Nephron (organoid): ENCODE measurements around the gene RAB7B.
A peak's percentile ranks its signal among the peaks of the same experiment; 100 is the strongest.

Source experiments
- H3K27ac Mint-ChIP-seq, 3 experiments: 2 replicates each; pipeline ENCODE4 v1.8.0; 2020; ENCODE audit warnings: mixed read lengths in 3 of 3, mild to moderate bottlenecking in 2 of 3, moderate library complexity in 1 of 3
- H3K27me3 Mint-ChIP-seq: 2 replicates; pipeline ENCODE4 v1.8.0; 2021; ENCODE audit warnings: low read depth, mild to moderate bottlenecking, moderate library complexity, mixed read lengths
- H3K36me3 Mint-ChIP-seq: 2 replicates; pipeline ENCODE4 v1.8.0; 2020; ENCODE audit warnings: low read depth, mixed read lengths
- H3K4me1 Mint-ChIP-seq: 2 replicates; pipeline ENCODE4 v1.8.0; 2020; ENCODE audit warnings: mixed read lengths
- H3K4me3 Mint-ChIP-seq, 3 experiments: 2 replicates each; pipeline ENCODE4 v1.8.0; 2020; ENCODE audit warnings: mild to moderate bottlenecking in 3 of 3, mixed read lengths in 3 of 3, moderate library complexity in 2 of 3
- H3K9me3 Mint-ChIP-seq: 2 replicates; pipeline ENCODE4 v1.8.0; 2020; ENCODE audit warnings: mixed read lengths
- TF ChIP-seq, protein P1 (sequence below), 3 experiments: fragments of 200-600 bp; sonication (generic); IDR thresholded peaks; one replicate each; pipeline ENCODE4 v1.5.0; 2021; ENCODE audit warnings: antibody characterized with exemption in 3 of 3; ENCODE audit not compliant: unreplicated experiment in 3 of 3

RAB7B gene

DNA sequence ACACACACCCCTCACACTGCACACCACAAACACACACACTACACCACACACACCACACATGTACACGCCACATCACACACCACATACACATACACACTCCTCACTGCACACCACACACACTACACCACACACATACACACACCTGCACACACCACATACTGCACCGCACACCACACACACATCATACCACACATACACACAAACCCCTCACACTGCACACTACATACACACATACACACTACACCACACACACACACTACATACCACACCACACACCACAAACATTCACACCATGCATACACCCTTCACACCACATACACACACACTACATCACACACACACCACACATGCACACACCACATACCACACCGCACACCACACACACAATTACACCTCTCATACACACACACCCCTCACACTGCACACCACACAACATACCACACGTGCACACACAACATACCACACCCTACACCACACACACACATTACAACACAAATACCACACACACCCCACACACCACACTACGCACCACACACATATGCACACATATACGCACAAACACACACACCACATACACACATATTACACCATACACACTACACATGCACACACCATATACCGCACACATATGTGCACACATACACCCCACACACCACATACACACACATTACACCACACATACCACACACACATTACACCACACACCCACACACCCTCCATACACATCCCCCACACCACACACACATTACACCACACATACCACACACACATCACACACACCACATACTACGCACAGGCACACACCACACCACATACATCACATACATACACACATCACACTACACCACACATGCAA is 29.6 kb downstream of the RAB7B start:
- no peaks in the 10 kb centered on the region for H3K9me3 Mint-ChIP-seq
- H3K27ac Mint-ChIP-seq, result peak overlapping the region in 2 of 3 experiments; percentile 9 to 30
- H3K4me3 Mint-ChIP-seq, result no peak overlapping the region
- H3K27me3 Mint-ChIP-seq, result peaks cover 5% of the 10 kb centered on the region
- H3K36me3 Mint-ChIP-seq, result no peaks in the 10 kb centered on the region
- H3K4me1 Mint-ChIP-seq, result peaks cover 6% of the 10 kb centered on the region
- TF ChIP-seq, protein P1, sequence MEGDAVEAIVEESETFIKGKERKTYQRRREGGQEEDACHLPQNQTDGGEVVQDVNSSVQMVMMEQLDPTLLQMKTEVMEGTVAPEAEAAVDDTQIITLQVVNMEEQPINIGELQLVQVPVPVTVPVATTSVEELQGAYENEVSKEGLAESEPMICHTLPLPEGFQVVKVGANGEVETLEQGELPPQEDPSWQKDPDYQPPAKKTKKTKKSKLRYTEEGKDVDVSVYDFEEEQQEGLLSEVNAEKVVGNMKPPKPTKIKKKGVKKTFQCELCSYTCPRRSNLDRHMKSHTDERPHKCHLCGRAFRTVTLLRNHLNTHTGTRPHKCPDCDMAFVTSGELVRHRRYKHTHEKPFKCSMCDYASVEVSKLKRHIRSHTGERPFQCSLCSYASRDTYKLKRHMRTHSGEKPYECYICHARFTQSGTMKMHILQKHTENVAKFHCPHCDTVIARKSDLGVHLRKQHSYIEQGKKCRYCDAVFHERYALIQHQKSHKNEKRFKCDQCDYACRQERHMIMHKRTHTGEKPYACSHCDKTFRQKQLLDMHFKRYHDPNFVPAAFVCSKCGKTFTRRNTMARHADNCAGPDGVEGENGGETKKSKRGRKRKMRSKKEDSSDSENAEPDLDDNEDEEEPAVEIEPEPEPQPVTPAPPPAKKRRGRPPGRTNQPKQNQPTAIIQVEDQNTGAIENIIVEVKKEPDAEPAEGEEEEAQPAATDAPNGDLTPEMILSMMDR (IDR thresholded peaks at IDR 0.05; ENCODE audit: unreplicated experiment in 3 of 3), result no peak

DNA sequence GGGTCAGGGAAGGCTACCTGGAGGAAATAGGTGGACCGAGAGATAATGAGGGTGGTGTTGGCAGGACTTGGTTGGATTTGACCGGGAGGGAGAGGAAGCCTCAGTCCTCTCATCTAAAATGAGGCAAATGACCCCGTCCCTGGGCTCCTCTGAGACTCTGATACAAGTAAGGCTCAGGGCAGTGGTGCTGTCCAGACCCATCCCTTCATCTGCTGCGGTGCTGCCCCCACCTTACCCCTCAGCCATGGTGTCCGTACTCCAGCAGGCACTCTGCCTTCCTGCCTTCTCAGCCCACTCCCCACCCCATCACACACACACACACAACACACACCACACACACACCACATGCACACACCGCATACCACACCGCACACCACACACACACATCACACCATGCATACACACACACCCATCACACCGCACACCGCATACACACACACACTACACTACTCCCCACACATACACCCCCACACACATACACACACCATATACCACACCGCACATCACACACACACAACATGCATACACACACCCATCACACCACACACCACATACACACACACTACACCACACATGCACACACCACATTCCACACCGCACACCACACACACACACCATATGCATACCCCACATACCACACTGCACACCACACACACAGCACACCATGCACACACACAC is 30.6 kb downstream of the RAB7B start:
- H3K4me1 Mint-ChIP-seq, result peaks cover 6% of the 10 kb centered on the region
- no peaks in the 10 kb centered on the region for H3K9me3 Mint-ChIP-seq
- no peak overlapping the region for H3K27ac Mint-ChIP-seq
- no peak overlapping the region for H3K4me3 Mint-ChIP-seq
- TF ChIP-seq, protein P1 (IDR thresholded peaks at IDR 0.05; ENCODE audit: unreplicated experiment in 3 of 3), result no peak
- peaks cover 5% of the 10 kb centered on the region for H3K27me3 Mint-ChIP-seq
- no peaks in the 10 kb centered on the region for H3K36me3 Mint-ChIP-seq

DNA sequence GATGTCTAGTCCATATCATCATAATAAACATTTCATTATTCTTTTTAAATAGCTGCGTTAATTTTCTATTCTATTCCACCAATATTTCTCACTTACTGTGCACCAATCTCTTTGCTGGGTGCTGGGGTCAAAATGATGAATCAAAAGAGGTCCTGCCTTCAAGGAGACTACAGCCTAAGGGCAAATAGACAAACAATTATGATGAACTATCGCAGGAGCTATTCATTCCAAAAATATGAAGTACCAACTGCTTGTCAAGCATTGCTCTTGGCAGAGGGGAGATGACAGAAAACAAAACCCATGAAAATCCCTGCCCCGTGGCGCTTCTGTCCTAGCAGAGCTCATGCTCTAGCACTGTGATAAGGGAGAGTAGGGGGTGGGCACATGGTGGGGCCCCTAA is 31.1 kb downstream of the RAB7B start:
- TF ChIP-seq, protein P1 (IDR thresholded peaks at IDR 0.05; ENCODE audit: unreplicated experiment in 3 of 3), result no peak
- Mint-ChIP-seq H3K4me3 (no peak overlapping the region), H3K4me1 (peaks cover 4% of the 10 kb centered on the region)

DNA sequence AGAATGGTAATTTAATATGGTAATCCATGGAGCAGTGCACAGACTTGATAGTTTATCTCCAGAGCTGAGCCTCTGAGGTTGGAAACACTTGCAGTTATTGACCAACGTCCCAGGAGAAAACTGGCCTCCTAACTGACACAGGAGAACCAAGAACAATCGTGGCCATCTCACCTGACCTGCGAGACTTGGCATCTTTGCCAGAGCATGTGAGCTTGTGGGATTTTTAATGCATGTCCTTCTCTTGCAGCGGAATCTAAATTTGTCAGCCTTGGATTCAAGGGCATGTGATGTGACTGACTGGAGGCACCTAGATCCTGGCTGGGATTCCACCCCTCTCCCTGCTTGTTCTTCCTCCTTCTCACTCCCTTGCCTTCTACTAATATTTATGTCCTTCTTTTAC is 32.1 kb downstream of the RAB7B start:
- TF ChIP-seq, protein P1 (IDR thresholded peaks at IDR 0.05; ENCODE audit: unreplicated experiment in 3 of 3), result no peak
- peaks cover 5% of the 10 kb centered on the region for H3K27me3 Mint-ChIP-seq
- H3K27ac Mint-ChIP-seq, result no peak overlapping the region
- no peak overlapping the region for H3K4me3 Mint-ChIP-seq
- peaks cover 4% of the 10 kb centered on the region for H3K4me1 Mint-ChIP-seq
- no peaks in the 10 kb centered on the region for H3K36me3 Mint-ChIP-seq
- no peaks in the 10 kb centered on the region for H3K9me3 Mint-ChIP-seq

More for the DNA sequence above, 31.1 kb downstream of the RAB7B start:
- peaks cover 5% of the 10 kb centered on the region for H3K27me3 Mint-ChIP-seq
- no peaks in the 10 kb centered on the region for H3K9me3 Mint-ChIP-seq
- H3K27ac Mint-ChIP-seq, result no peak overlapping the region
- no peaks in the 10 kb centered on the region for H3K36me3 Mint-ChIP-seq

DNA sequence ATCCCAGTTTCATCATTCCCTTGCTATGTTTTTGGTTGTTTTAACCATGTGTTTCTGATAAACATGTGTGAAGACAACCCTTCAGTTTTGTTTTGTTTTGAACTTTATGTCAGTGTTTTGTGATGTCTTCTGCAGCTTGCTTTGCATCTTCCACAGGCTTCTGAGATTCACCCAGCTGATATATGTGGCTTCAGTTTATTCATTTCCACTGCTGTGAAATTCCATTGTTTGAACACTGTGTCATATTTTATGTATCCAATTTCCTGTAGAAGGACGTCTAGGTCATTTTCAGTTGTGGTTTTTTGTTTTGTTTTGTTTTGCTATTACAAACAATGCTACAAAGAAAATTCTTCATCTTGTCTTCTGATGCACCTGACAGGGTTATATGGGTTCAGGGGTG is 32.7 kb downstream of the RAB7B start:
- Mint-ChIP-seq H3K4me3 (no peak overlapping the region), H3K27ac (peak overlapping the region in 1 of 3 experiments; percentile 41), H3K27me3 (peaks cover 5% of the 10 kb centered on the region), H3K36me3 (no peaks in the 10 kb centered on the region), H3K9me3 (no peaks in the 10 kb centered on the region), H3K4me1 (peaks cover 4% of the 10 kb centered on the region)
- TF ChIP-seq, protein P1 (IDR thresholded peaks at IDR 0.05; ENCODE audit: unreplicated experiment in 3 of 3), result no peak
